ENCODE results near the gene ZNF541.

Gene ZNF541

GRCh38 chr19:47540748-47541147, 32.2 kb downstream of the ZNF541 start:
- no peak for DNase-seq

- no peak for DNase-seq
Measured at GRCh38 chr19:47539747-47540311, 33.1 kb downstream of the ZNF541 start.

GRCh38 chr19:47538812-47539211, 34.1 kb downstream of the ZNF541 start:
- no peak for DNase-seq

- DNase-seq: no peak
Measured at GRCh38 chr19:47537493-47537892, 35.5 kb downstream of the ZNF541 start.

- DNase-seq: no peak
Measured at GRCh38 chr19:47534628-47535027, 38.3 kb downstream of the ZNF541 start.

GRCh38 chr19:47531640-47532387, 41.1 kb downstream of the ZNF541 start:
- no peak for DNase-seq

- DNase-seq: no peak
Measured at GRCh38 chr19:47529018-47529742, 43.8 kb downstream of the ZNF541 start.

- no peak for DNase-seq
Measured at GRCh38 chr19:47526798-47527197, 46.1 kb downstream of the ZNF541 start.

GRCh38 chr19:47523473-47523872, 49.5 kb downstream of the ZNF541 start:
- no peak for DNase-seq
